Peyer's patch (tissue), 4 donors: ENCODE measurements around the gene ADGRG1.

Experiments used
- POLR2A ChIP-seq, 2 donors: fragments of 450-650 bp; IDR thresholded peaks; one replicate each; pipeline ENCODE4 v1.5.1; 2017; ENCODE audit warnings: antibody characterized with exemption in 2 of 2, mild to moderate bottlenecking in 2 of 2, moderate library complexity in 2 of 2
- TF ChIP-seq, protein P1 (sequence below), 6 experiments: fragments of 450-650 bp in 4 of 6; fragments of 200-600 bp in 2 of 6; sonication (generic) in 1 of 6; IDR thresholded peaks; one replicate each; pipeline ENCODE4 v1.5.1; 2017 to 2019; ENCODE audit warnings: antibody characterized with exemption in 6 of 6, mild to moderate bottlenecking in 3 of 6, moderate library complexity in 1 of 6

DNA sequence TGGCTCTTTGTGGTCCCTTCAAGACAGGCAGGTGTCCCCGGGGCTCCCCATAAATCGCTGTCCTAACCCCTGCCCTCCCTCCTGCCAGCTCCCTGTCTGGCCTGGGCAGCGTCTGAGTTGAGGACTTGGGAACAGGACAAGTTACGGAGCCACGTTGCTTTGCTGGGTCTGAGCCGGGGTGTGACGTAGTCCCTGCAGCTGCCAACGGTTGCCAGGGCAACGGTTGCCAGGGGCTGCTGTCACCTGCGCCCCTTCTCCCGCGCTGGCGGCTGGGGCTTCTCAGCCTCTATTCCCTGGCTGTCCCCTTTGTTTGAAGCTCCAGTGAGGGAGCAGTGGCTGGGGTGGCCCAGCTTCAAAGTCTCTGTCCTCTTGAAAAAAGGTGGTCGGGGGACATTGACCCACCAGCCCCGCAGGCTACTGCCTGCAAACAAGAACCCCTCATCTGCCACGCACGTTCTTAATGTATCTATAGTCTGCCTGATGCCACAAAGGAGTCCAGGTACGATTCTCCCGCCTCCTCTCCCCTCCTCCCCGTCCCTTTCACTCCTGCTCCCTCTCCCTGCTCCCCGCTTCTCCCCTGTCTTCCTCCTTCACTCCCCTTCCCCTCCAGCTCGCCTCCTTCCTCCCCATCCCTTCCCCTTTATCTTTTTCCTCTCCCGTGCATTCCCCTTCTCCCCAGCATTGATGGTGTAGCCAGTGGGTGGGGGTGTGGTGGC is 10.9 kb downstream of the ADGRG1 start:
- TF ChIP-seq POLR2A (IDR thresholded peaks at IDR 0.05), result no peak
- TF ChIP-seq, protein P1, sequence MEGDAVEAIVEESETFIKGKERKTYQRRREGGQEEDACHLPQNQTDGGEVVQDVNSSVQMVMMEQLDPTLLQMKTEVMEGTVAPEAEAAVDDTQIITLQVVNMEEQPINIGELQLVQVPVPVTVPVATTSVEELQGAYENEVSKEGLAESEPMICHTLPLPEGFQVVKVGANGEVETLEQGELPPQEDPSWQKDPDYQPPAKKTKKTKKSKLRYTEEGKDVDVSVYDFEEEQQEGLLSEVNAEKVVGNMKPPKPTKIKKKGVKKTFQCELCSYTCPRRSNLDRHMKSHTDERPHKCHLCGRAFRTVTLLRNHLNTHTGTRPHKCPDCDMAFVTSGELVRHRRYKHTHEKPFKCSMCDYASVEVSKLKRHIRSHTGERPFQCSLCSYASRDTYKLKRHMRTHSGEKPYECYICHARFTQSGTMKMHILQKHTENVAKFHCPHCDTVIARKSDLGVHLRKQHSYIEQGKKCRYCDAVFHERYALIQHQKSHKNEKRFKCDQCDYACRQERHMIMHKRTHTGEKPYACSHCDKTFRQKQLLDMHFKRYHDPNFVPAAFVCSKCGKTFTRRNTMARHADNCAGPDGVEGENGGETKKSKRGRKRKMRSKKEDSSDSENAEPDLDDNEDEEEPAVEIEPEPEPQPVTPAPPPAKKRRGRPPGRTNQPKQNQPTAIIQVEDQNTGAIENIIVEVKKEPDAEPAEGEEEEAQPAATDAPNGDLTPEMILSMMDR (IDR thresholded peaks at IDR 0.05), result no peak
